ENCODE data around the gene RFX3.
"Not testable (repeated sequence)": the region's sequence is repeated elsewhere in the genome, so short reads cannot be mapped to it uniquely, and the experiment has no call there.

GRCh38 chr9:3312595-3312994 lies 213.2 kb downstream of the RFX3 start:
- not testable (repeated sequence) for TF ChIP-seq CTCF (IDR thresholded peaks at IDR 0.05; ENCODE audit: poor library complexity); EZH2phosphoT487 (IDR thresholded peaks at IDR 0.05; ENCODE audit: low read depth, severe bottlenecking, unreplicated experiment)
